ENCODE results near the gene ALOX15.

ALOX15 gene

GRCh38 chr17:4588898-4589625, 52.4 kb downstream of the ALOX15 start:
- Histone ChIP-seq H2AFZ (ENCODE audit: low read depth, low read length) (no peak overlapping the region), H3K4me3 (ENCODE audit: low read depth in 1 of 2, low read length in 2 of 2) (no peak overlapping the region), H3K79me2 (ENCODE audit: insufficient read depth, low read length) (no peaks in the 10 kb centered on the region), H3K27me3 (ENCODE audit: insufficient read depth, low read length, poor library complexity) (peaks cover 6% of the 10 kb centered on the region), H4K20me1 (ENCODE audit: insufficient read depth, low read length) (no peaks in the 10 kb centered on the region; the same call in 1 of the 2 replicates), H3K9me3 (ENCODE audit: insufficient read depth, low read length, severe bottlenecking) (no peaks in the 10 kb centered on the region), H3K36me3 (ENCODE audit: insufficient read depth, low read length) (no peaks in the 10 kb centered on the region), H3K27ac (ENCODE audit: low read length) (no peak overlapping the region), H3K9ac (ENCODE audit: low read depth, low read length) (no peak overlapping the region), H3K4me2 (ENCODE audit: insufficient read depth, low read length) (no peak overlapping the region), H3K4me1 (ENCODE audit: insufficient read depth, low read length) (no peaks in the 10 kb centered on the region)
- TF ChIP-seq EZH2 (IDR thresholded peaks at IDR 0.05; ENCODE audit: borderline replicate concordance, low read depth, low read length, severe bottlenecking), result no peak
- no peak for TF ChIP-seq CTCF (IDR thresholded peaks at IDR 0.05; ENCODE audit: borderline replicate concordance, extremely low read depth, low read length, poor library complexity, severe bottlenecking)
- ATAC-seq (ENCODE audit: insufficient read depth, low read depth) (no peak), DNase-seq (no peak)

DNA sequence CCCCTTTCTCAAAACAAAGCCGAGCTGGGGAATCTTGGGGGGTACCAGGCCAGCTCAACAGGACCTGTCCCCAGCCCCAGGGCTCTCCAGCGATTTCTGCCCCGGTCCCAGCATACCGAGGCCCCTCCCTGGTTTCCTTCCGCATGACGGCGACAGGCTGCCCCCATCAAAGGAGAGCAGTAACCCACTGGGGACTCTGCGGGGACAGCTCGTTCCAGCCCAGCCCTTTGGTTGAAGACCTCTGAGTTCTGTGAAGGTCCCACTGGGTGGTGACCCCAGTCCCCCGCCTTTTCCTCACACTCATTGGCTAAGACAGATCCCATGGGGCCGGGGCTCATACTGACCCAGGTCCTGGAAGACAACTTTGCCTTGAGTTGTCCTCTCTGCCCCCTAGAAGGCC, 53.1 kb downstream of the ALOX15 start:
- no peaks in the 10 kb centered on the region for H3K4me1 ChIP-seq (ENCODE audit: insufficient read depth, low read length)
- peaks cover 6% of the 10 kb centered on the region for H3K27me3 ChIP-seq (ENCODE audit: insufficient read depth, low read length, poor library complexity)
- H3K4me3 ChIP-seq (ENCODE audit: low read depth in 1 of 2, low read length in 2 of 2), result no peak overlapping the region
- no peaks in the 10 kb centered on the region for H3K36me3 ChIP-seq (ENCODE audit: insufficient read depth, low read length)
- TF ChIP-seq CTCF (IDR thresholded peaks at IDR 0.05; ENCODE audit: borderline replicate concordance, extremely low read depth, low read length, poor library complexity, severe bottlenecking) (no peak), EZH2 (IDR thresholded peaks at IDR 0.05; ENCODE audit: borderline replicate concordance, low read depth, low read length, severe bottlenecking) (no peak)
- H3K27ac ChIP-seq (ENCODE audit: low read length), result no peak overlapping the region
- H3K79me2 ChIP-seq (ENCODE audit: insufficient read depth, low read length), result no peaks in the 10 kb centered on the region
- ATAC-seq (ENCODE audit: insufficient read depth, low read depth) (no peak), DNase-seq (no peak)
- H3K9me3 ChIP-seq (ENCODE audit: insufficient read depth, low read length, severe bottlenecking), result no peaks in the 10 kb centered on the region
- H3K4me2 ChIP-seq (ENCODE audit: insufficient read depth, low read length), result no peak overlapping the region
- H2AFZ ChIP-seq (ENCODE audit: low read depth, low read length), result no peak overlapping the region
- H3K9ac ChIP-seq (ENCODE audit: low read depth, low read length), result no peak overlapping the region
- no peaks in the 10 kb centered on the region; the same call in 1 of the 2 replicates for H4K20me1 ChIP-seq (ENCODE audit: insufficient read depth, low read length)

- no peak overlapping the region for H3K4me2 ChIP-seq (ENCODE audit: insufficient read depth, low read length)
- no peaks in the 10 kb centered on the region for H3K79me2 ChIP-seq (ENCODE audit: insufficient read depth, low read length)
- H3K4me1 ChIP-seq (ENCODE audit: insufficient read depth, low read length), result no peaks in the 10 kb centered on the region
- no peaks in the 10 kb centered on the region for H3K9me3 ChIP-seq (ENCODE audit: insufficient read depth, low read length, severe bottlenecking)
- H3K36me3 ChIP-seq (ENCODE audit: insufficient read depth, low read length), result no peaks in the 10 kb centered on the region
- ATAC-seq (ENCODE audit: insufficient read depth, low read depth) (no peak), DNase-seq (no peak)
- H4K20me1 ChIP-seq (ENCODE audit: insufficient read depth, low read length), result no peaks in the 10 kb centered on the region; the same call in 1 of the 2 replicates
- no peak overlapping the region for H3K9ac ChIP-seq (ENCODE audit: low read depth, low read length)
- no peak overlapping the region for H3K27ac ChIP-seq (ENCODE audit: low read length)
- H2AFZ ChIP-seq (ENCODE audit: low read depth, low read length), result no peak overlapping the region
- no peak overlapping the region for H3K4me3 ChIP-seq (ENCODE audit: low read depth in 1 of 2, low read length in 2 of 2)
- TF ChIP-seq EZH2 (IDR thresholded peaks at IDR 0.05; ENCODE audit: borderline replicate concordance, low read depth, low read length, severe bottlenecking), result no peak
- TF ChIP-seq CTCF (IDR thresholded peaks at IDR 0.05; ENCODE audit: borderline replicate concordance, extremely low read depth, low read length, poor library complexity, severe bottlenecking), result no peak
- peaks cover 6% of the 10 kb centered on the region for H3K27me3 ChIP-seq (ENCODE audit: insufficient read depth, low read length, poor library complexity)
These were observed 53.7 kb downstream of the ALOX15 start for GRCh38 chr17:4587803-4588202.
